Endothelial cell of umbilical vein (primary cell): ENCODE data around the gene TCIRG1. TPM values are rescaled to one million over a fixed set of nuclear protein-coding genes. Genes with fewer than 3 reads are reported as not detected.

Source experiments
- BruUV-seq: library from RNA; stranded (reverse); fragments of 400-500 nt; replicated peaks from 2 replicates; lab custom pipeline; 2021; lab: Mats Ljungman, UMichigan
- CTCF ChIA-PET: fragments of 300-600, 350-600 bp; sonication (Branson Sonifier 250); formaldehyde crosslinking; loops from one replicate; lab custom pipeline; 2021; ENCODE audit warnings: antibody characterized with exemption, inconsistent platforms; lab: Charles Lee
- POLR2A ChIA-PET: fragments of 300-600, 350-600 bp; sonication (Branson Sonifier 250); formaldehyde crosslinking; loops from one replicate; lab custom pipeline; 2021; ENCODE audit warnings: antibody characterized with exemption, inconsistent platforms; lab: Charles Lee
- DNase-seq: peaks from one replicate; pipeline ENCODE4 v3.0.0-alpha.2; 2011; ENCODE audit warnings: low read depth, low spot score
- FAIRE-seq: peaks from 2 replicates; lab custom pipeline; 2011; peaks lifted over from hg19 to GRCh38; lab: Jason Lieb, UNC
- H2AFZ ChIP-seq: 2 replicates; pipeline ENCODE4 v1.6.0; 2012; ENCODE audit warnings: low read depth, low read length, control low read depth, inconsistent platforms
- H3K27ac ChIP-seq: 2 replicates; pipeline ENCODE4 v1.5.1; 2011; ENCODE audit warnings: low read depth, mild to moderate bottlenecking, control low read depth, low read length, moderate library complexity; ENCODE audit not compliant: insufficient read depth
- H3K27me3 ChIP-seq, 2 experiments: 2 replicates each; pipeline versions ENCODE4 v1.6.0 to v1.6.1; 2011; ENCODE audit warnings: low read length in 2 of 2, mixed read lengths in 1 of 2; ENCODE audit not compliant: control insufficient read depth in 2 of 2, insufficient read depth in 2 of 2
- H3K36me3 ChIP-seq, 2 experiments: 2 replicates in 1 of 2; 3 replicates in 1 of 2; pipeline ENCODE4 v1.5.1; 2011; ENCODE audit warnings: low read length in 2 of 2, mild to moderate bottlenecking in 1 of 2, moderate library complexity in 1 of 2; ENCODE audit not compliant: control insufficient read depth in 2 of 2, insufficient read depth in 2 of 2; ENCODE audit errors: extremely low read depth in 1 of 2
- H3K4me1 ChIP-seq: 3 replicates; pipeline ENCODE4 v1.5.1; 2011; ENCODE audit warnings: mild to moderate bottlenecking, low read length; ENCODE audit not compliant: control insufficient read depth, insufficient read depth; ENCODE audit errors: extremely low read depth
- H3K4me2 ChIP-seq: 2 replicates; pipeline ENCODE4 v1.6.1; 2011; ENCODE audit warnings: low read length, control low read depth, mixed read lengths; ENCODE audit not compliant: insufficient read depth
- H3K4me3 ChIP-seq, 3 experiments: fragments of 200-600 bp in 1 of 3; sonication (generic), shearing (Covaris generic) in 1 of 3; replicated peaks in 1 of 3; 2 replicates each; pipeline ENCODE4 v1.5.1; 2011 to 2016; ENCODE audit warnings: control low read depth in 3 of 3, low read length in 3 of 3, mild to moderate bottlenecking in 2 of 3, inconsistent platforms in 1 of 3, low read depth in 1 of 3, moderate library complexity in 1 of 3; ENCODE audit not compliant: insufficient read depth in 1 of 3
- H3K79me2 ChIP-seq: 2 replicates; pipeline ENCODE4 v1.6.0; 2012; ENCODE audit warnings: low read length, inconsistent platforms; ENCODE audit not compliant: control insufficient read depth, insufficient read depth
- H3K9ac ChIP-seq: replicated peaks from 2 replicates; pipeline ENCODE3; 2011; ENCODE audit warnings: low read length, control low read depth; ENCODE audit not compliant: insufficient read depth; ENCODE audit errors: extremely low read depth
- H3K9me1 ChIP-seq: replicated peaks from 3 replicates; pipeline ENCODE4 v1.6.0; 2011; ENCODE audit warnings: mild to moderate bottlenecking, low read length; ENCODE audit not compliant: control insufficient read depth, insufficient read depth; ENCODE audit errors: extremely low read depth
- H3K9me3 ChIP-seq: replicated peaks from 2 replicates; pipeline ENCODE4 v1.5.1; 2012; ENCODE audit warnings: low read length, inconsistent platforms; ENCODE audit not compliant: control insufficient read depth, insufficient read depth
- H4K20me1 ChIP-seq: replicated peaks from 2 replicates; pipeline ENCODE3; 2011; ENCODE audit warnings: mild to moderate bottlenecking, low read length; ENCODE audit not compliant: control insufficient read depth, insufficient read depth; ENCODE audit errors: extremely low read depth
- CTCF ChIP-seq, 2 donors: IDR thresholded peaks; 1 replicate in 1 of 2; 2 replicates in 1 of 2; pipeline ENCODE4 v1.5.1; 2011; ENCODE audit warnings: low read length in 2 of 2, mild to moderate bottlenecking in 2 of 2, moderate library complexity in 2 of 2, control low read depth in 1 of 2, inconsistent platforms in 1 of 2, low read depth in 1 of 2; ENCODE audit not compliant: insufficient read depth in 1 of 2; ENCODE audit errors: extremely low read depth in 1 of 2
- EZH2 ChIP-seq: IDR thresholded peaks from 2 replicates; pipeline ENCODE4 v1.6.1; 2012; ENCODE audit warnings: borderline replicate concordance, low read depth, mild to moderate bottlenecking, moderate library complexity, low read length, inconsistent platforms; ENCODE audit not compliant: severe bottlenecking
- FOS ChIP-seq: IDR thresholded peaks from 2 replicates; pipeline ENCODE4 v1.6.1; 2011; ENCODE audit warnings: mild to moderate bottlenecking, low read length, moderate library complexity, borderline replicate concordance; ENCODE audit not compliant: insufficient read depth
- GATA2 ChIP-seq: IDR thresholded peaks from 2 replicates; pipeline ENCODE4 v1.7.0; 2011; ENCODE audit warnings: low read depth, mild to moderate bottlenecking, moderate library complexity, mixed read lengths, low read length; ENCODE audit not compliant: insufficient read length, insufficient read depth
- JUN ChIP-seq: IDR thresholded peaks from 2 replicates; pipeline ENCODE4 v1.6.1; 2011; ENCODE audit warnings: borderline replicate concordance, low read depth; ENCODE audit not compliant: insufficient read length, insufficient read depth
- MAX ChIP-seq: IDR thresholded peaks from 2 replicates; pipeline ENCODE4 v1.6.1; 2011; ENCODE audit not compliant: insufficient read depth, insufficient read length
- POLR2A ChIP-seq: IDR thresholded peaks from 2 replicates; pipeline ENCODE4 v1.6.1; 2012; ENCODE audit warnings: low read depth, mild to moderate bottlenecking, control low read depth, low read length
- POLR2AphosphoS5 ChIP-seq: IDR thresholded peaks from 2 replicates; pipeline ENCODE4 v1.6.1; 2012; ENCODE audit warnings: low read depth, mild to moderate bottlenecking, control low read depth, low read length, moderate library complexity; ENCODE audit not compliant: insufficient read depth
- dilution Hi-C: fragments of 300-500 bp; cut with MboI; formaldehyde crosslinking; loops from one replicate; pipeline ENCODE4 v1.15.0; 2019; ENCODE audit warnings: low sequenced_read_pairs; ENCODE audit not compliant: extremely low pct_ligation_motif_present
- intact Hi-C: fragments of 100-400 bp; cut with micrococcal nuclease; formaldehyde crosslinking; loops from one replicate; pipeline ENCODE4 v1.10.0; 2022
- polyA plus RNA-seq, 4 experiments: library from polyadenylated mRNA; depleted of rRNA in 3 of 4; stranded (reverse) in 3 of 4; unstranded in 1 of 4; fragments of >200 nt; gene quantifications; 2 replicates each; pipeline versions ENCODE4 v1.2.1 to v1.2.3, GENCODE V29; 2011 to 2012; ENCODE audit warnings: missing spikeins in 1 of 4
- total RNA-seq: library from RNA; stranded (reverse); gene quantifications from 2 replicates; pipeline ENCODE4 v1.2.3, GENCODE V29; 2021

Gene TCIRG1
- total and polyA plus RNA-seq, 2 donors (not counting 3 experiments of a cell fraction or from before 2014, with no cell fraction given): 134 to 183 TPM

DNA sequence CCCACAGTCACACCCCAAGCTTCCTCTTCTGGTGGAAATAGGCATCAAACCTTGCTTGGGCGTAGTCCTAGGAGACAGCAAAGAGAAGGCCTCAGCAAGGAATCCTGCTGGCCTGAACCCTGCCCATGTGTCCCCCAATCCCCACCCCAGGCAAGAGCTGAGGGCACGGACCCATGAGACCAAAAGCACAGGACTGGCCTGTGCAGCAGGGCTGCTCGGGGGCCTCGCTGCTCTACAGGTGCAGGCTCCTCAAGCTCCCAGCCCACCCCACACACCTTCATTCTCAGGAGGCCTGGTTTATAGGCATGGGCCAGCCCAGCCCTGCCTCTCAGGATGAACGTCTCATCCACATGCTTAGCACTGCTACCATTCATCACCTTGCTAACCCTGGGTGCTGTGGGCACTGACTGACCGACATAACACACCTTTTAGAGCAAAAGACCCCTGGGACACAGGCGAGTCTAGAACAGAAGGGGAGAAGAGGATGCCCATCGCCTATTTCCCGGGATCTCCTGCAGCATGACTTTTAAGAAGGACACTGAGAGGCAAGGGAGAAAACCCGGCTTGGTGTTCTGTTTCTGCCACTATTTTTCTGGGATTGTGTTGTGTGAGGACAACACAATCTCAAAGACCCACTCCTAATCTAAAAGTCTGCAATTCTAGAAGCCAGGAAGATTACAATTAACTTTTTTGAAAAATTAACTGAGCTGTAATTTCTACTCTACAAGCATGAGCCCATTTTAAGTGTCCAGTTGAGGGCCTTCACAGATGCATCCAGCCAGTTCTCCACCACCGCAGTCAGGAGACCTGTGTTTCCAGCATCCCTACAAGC lies 15.4 kb downstream of the TCIRG1 start:
- DNase-seq: no peak
- H3K9ac ChIP-seq: no peak overlapping the region
- no peak overlapping the region for H2AFZ ChIP-seq
- no peaks in the 10 kb centered on the region for H3K27me3 ChIP-seq
- H3K4me2 ChIP-seq: no peak overlapping the region
- H3K9me1 ChIP-seq: no peaks in the 10 kb centered on the region
- no peaks in the 10 kb centered on the region for H4K20me1 ChIP-seq
- no peak overlapping the region for H3K4me3 ChIP-seq
- dilution Hi-C loops (no loop called here), intact Hi-C loops (no loop called here)
- FAIRE-seq: no peak
- H3K36me3 ChIP-seq: peaks cover 4 to 28% of the 10 kb centered on the region in 2 experiments
- no peaks in the 10 kb centered on the region for H3K9me3 ChIP-seq
- no peaks in the 10 kb centered on the region for H3K79me2 ChIP-seq
- no peak overlapping the region for H3K27ac ChIP-seq
- TF ChIP-seq GATA2 (no peak), POLR2A (no peak), EZH2 (no peak), FOS (no peak), POLR2AphosphoS5 (no peak), JUN (no peak), CTCF (IDR thresholded peaks at IDR 0.05; ENCODE audit: extremely low read depth in 1 of 2, insufficient read depth in 1 of 2, low read depth in 1 of 2, low read length in 2 of 2) (no peak), MAX (no peak)
- ChIA-PET CTCF (no interaction called here), POLR2A (no interaction called here)
- no TSS peak for BruUV-seq
- no peaks in the 10 kb centered on the region for H3K4me1 ChIP-seq
